ENCODE data around the gene TMTC2.

Gene TMTC2

GRCh38 chr12:83143950-83144349 lies 457.2 kb downstream of the TMTC2 start:
- TF ChIP-seq EGR1 (IDR thresholded peaks at IDR 0.05): no peak
- TF ChIP-seq USF1 (IDR thresholded peaks at IDR 0.05): no peak
- TF ChIP-seq, protein P1, sequence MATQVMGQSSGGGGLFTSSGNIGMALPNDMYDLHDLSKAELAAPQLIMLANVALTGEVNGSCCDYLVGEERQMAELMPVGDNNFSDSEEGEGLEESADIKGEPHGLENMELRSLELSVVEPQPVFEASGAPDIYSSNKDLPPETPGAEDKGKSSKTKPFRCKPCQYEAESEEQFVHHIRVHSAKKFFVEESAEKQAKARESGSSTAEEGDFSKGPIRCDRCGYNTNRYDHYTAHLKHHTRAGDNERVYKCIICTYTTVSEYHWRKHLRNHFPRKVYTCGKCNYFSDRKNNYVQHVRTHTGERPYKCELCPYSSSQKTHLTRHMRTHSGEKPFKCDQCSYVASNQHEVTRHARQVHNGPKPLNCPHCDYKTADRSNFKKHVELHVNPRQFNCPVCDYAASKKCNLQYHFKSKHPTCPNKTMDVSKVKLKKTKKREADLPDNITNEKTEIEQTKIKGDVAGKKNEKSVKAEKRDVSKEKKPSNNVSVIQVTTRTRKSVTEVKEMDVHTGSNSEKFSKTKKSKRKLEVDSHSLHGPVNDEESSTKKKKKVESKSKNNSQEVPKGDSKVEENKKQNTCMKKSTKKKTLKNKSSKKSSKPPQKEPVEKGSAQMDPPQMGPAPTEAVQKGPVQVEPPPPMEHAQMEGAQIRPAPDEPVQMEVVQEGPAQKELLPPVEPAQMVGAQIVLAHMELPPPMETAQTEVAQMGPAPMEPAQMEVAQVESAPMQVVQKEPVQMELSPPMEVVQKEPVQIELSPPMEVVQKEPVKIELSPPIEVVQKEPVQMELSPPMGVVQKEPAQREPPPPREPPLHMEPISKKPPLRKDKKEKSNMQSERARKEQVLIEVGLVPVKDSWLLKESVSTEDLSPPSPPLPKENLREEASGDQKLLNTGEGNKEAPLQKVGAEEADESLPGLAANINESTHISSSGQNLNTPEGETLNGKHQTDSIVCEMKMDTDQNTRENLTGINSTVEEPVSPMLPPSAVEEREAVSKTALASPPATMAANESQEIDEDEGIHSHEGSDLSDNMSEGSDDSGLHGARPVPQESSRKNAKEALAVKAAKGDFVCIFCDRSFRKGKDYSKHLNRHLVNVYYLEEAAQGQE (IDR thresholded peaks at IDR 0.05; ENCODE audit: low read depth): no peak
- TF ChIP-seq EP300 (IDR thresholded peaks at IDR 0.05; ENCODE audit: borderline replicate concordance): no peak
- no peak for TF ChIP-seq RAD21 (IDR thresholded peaks at IDR 0.05; ENCODE audit: low read depth)
- TF ChIP-seq FOXM1 (IDR thresholded peaks at IDR 0.05; ENCODE audit: borderline replicate concordance, low read depth): no peak
- no peak for TF ChIP-seq MAX (IDR thresholded peaks at IDR 0.05)

- TF ChIP-seq USF1 (IDR thresholded peaks at IDR 0.05): no peak
- TF ChIP-seq TCF12 (IDR thresholded peaks at IDR 0.05; ENCODE audit: low read depth): no peak
- no peak for TF ChIP-seq MAX (IDR thresholded peaks at IDR 0.05)
- TF ChIP-seq YY1 (IDR thresholded peaks at IDR 0.05; ENCODE audit: low read depth): no peak
- no peak for TF ChIP-seq TEAD4 (IDR thresholded peaks at IDR 0.05)
- TF ChIP-seq EP300 (IDR thresholded peaks at IDR 0.05; ENCODE audit: borderline replicate concordance): no peak
- no peak for TF ChIP-seq EGR1 (IDR thresholded peaks at IDR 0.05)
- no peak for TF ChIP-seq RAD21 (IDR thresholded peaks at IDR 0.05; ENCODE audit: low read depth)
- TF ChIP-seq, protein P1 (IDR thresholded peaks at IDR 0.05; ENCODE audit: low read depth): no peak
- TF ChIP-seq FOXM1 (IDR thresholded peaks at IDR 0.05; ENCODE audit: borderline replicate concordance, low read depth): no peak
- TF ChIP-seq CREB1 (IDR thresholded peaks at IDR 0.05; ENCODE audit: low read depth): no peak
- TF ChIP-seq TAF1 (IDR thresholded peaks at IDR 0.05; ENCODE audit: low read depth): no peak
- no peak for TF ChIP-seq ZBTB7A (IDR thresholded peaks at IDR 0.05; ENCODE audit: low read depth)
- TF ChIP-seq NFIC (IDR thresholded peaks at IDR 0.05): no peak
- TF ChIP-seq CEBPB (IDR thresholded peaks at IDR 0.05): no peak
These were observed 458.7 kb downstream of the TMTC2 start for GRCh38 chr12:83145325-83145840.

DNA sequence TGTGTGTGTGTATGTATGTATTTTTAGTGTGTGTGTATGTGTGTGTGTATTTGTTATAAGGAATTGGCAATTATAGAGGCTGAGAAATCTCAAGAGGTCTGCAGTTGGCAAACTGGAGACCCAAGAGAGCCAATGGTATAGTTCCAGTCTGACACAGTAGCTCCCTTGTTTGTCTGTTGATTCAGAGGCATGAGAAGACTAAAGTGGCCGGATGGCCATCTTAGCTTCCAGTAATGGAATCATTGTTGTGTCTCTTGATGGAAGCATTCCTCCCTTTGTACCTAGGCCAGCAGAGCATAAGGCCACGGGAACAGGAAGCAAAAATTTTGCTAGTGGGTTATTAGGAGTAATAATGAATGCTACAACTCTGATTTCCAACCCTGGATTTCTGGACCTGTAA lies 460.6 kb downstream of the TMTC2 start:
- no peak for TF ChIP-seq YY1 (IDR thresholded peaks at IDR 0.05; ENCODE audit: low read depth)
- no peak for TF ChIP-seq EP300 (IDR thresholded peaks at IDR 0.05; ENCODE audit: borderline replicate concordance)
- TF ChIP-seq FOXM1 (IDR thresholded peaks at IDR 0.05; ENCODE audit: borderline replicate concordance, low read depth): no peak
- TF ChIP-seq CREB1 (IDR thresholded peaks at IDR 0.05; ENCODE audit: low read depth): no peak
- TF ChIP-seq, protein P1 (IDR thresholded peaks at IDR 0.05; ENCODE audit: low read depth): no peak
- TF ChIP-seq USF1 (IDR thresholded peaks at IDR 0.05): no peak
- TF ChIP-seq ZBTB7A (IDR thresholded peaks at IDR 0.05; ENCODE audit: low read depth): no peak
- TF ChIP-seq TEAD4 (IDR thresholded peaks at IDR 0.05): no peak
- no peak for TF ChIP-seq CEBPB (IDR thresholded peaks at IDR 0.05)
- TF ChIP-seq RAD21 (IDR thresholded peaks at IDR 0.05; ENCODE audit: low read depth): no peak
- TF ChIP-seq EGR1 (IDR thresholded peaks at IDR 0.05): no peak
- TF ChIP-seq TAF1 (IDR thresholded peaks at IDR 0.05; ENCODE audit: low read depth): no peak
- TF ChIP-seq NFIC (IDR thresholded peaks at IDR 0.05): no peak
- TF ChIP-seq MAX (IDR thresholded peaks at IDR 0.05): no peak
- TF ChIP-seq TCF12 (IDR thresholded peaks at IDR 0.05; ENCODE audit: low read depth): no peak

- no peak for TF ChIP-seq CREB1 (IDR thresholded peaks at IDR 0.05; ENCODE audit: low read depth)
- TF ChIP-seq CEBPB (IDR thresholded peaks at IDR 0.05): no peak
- TF ChIP-seq ZBTB7A (IDR thresholded peaks at IDR 0.05; ENCODE audit: low read depth): no peak
- no peak for TF ChIP-seq EGR1 (IDR thresholded peaks at IDR 0.05)
- no peak for TF ChIP-seq FOXM1 (IDR thresholded peaks at IDR 0.05; ENCODE audit: borderline replicate concordance, low read depth)
- no peak for TF ChIP-seq TAF1 (IDR thresholded peaks at IDR 0.05; ENCODE audit: low read depth)
- TF ChIP-seq, protein P1 (IDR thresholded peaks at IDR 0.05; ENCODE audit: low read depth): no peak
- no peak for TF ChIP-seq USF1 (IDR thresholded peaks at IDR 0.05)
- no peak for TF ChIP-seq TCF12 (IDR thresholded peaks at IDR 0.05; ENCODE audit: low read depth)
- TF ChIP-seq MAX (IDR thresholded peaks at IDR 0.05): no peak
- no peak for TF ChIP-seq YY1 (IDR thresholded peaks at IDR 0.05; ENCODE audit: low read depth)
- TF ChIP-seq NFIC (IDR thresholded peaks at IDR 0.05): no peak
- no peak for TF ChIP-seq EP300 (IDR thresholded peaks at IDR 0.05; ENCODE audit: borderline replicate concordance)
These were observed 463.3 kb downstream of the TMTC2 start for GRCh38 chr12:83149987-83150386.
